ENCODE measurements around the gene GRIPAP1.

The GRIPAP1 gene

DNA sequence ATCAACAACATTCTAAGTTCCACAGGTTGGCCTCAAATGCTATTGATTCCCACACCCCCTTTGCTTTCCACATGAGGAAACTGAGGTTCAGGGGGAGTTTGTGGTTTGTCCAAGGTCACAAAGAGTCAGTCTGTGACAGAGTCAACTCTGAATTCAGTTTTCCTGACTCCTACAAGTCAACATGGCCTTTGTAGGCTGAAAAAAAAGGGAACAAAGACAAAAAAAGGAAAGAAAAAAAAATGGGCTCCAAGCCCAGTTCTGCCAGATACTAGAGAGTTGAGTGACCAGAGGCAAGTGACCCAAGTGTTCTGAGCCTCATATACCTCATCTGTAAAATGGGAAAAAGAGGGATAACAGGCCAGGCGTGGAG is 66.8 kb downstream of the GRIPAP1 start:
- TF ChIP-seq, protein P1, sequence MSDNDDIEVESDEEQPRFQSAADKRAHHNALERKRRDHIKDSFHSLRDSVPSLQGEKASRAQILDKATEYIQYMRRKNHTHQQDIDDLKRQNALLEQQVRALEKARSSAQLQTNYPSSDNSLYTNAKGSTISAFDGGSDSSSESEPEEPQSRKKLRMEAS (IDR thresholded peaks at IDR 0.05; ENCODE audit: low read depth, low read length) = no peak
- TF ChIP-seq, protein P2, sequence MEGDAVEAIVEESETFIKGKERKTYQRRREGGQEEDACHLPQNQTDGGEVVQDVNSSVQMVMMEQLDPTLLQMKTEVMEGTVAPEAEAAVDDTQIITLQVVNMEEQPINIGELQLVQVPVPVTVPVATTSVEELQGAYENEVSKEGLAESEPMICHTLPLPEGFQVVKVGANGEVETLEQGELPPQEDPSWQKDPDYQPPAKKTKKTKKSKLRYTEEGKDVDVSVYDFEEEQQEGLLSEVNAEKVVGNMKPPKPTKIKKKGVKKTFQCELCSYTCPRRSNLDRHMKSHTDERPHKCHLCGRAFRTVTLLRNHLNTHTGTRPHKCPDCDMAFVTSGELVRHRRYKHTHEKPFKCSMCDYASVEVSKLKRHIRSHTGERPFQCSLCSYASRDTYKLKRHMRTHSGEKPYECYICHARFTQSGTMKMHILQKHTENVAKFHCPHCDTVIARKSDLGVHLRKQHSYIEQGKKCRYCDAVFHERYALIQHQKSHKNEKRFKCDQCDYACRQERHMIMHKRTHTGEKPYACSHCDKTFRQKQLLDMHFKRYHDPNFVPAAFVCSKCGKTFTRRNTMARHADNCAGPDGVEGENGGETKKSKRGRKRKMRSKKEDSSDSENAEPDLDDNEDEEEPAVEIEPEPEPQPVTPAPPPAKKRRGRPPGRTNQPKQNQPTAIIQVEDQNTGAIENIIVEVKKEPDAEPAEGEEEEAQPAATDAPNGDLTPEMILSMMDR (IDR thresholded peaks at IDR 0.05; ENCODE audit: low read depth, low read length) = no peak
- no peak for DNase-seq (ENCODE audit: low read depth)
- H3K4me3 ChIP-seq (ENCODE audit: low read depth, low read length) = no peak overlapping the region

- no peak for DNase-seq (ENCODE audit: low read depth)
- H3K4me3 ChIP-seq (ENCODE audit: low read depth, low read length) = no peak overlapping the region
- no peak for TF ChIP-seq POLR2A (IDR thresholded peaks at IDR 0.05; ENCODE audit: extremely low read depth, insufficient read length)
- TF ChIP-seq MYC (IDR thresholded peaks at IDR 0.05; ENCODE audit: low read depth, low read length) = no peak
- TF ChIP-seq, protein P2 (IDR thresholded peaks at IDR 0.05; ENCODE audit: low read depth, low read length) = no peak
Measured at GRCh38 chrX:48934581-48935300, 67.3 kb downstream of the GRIPAP1 start.

DNA sequence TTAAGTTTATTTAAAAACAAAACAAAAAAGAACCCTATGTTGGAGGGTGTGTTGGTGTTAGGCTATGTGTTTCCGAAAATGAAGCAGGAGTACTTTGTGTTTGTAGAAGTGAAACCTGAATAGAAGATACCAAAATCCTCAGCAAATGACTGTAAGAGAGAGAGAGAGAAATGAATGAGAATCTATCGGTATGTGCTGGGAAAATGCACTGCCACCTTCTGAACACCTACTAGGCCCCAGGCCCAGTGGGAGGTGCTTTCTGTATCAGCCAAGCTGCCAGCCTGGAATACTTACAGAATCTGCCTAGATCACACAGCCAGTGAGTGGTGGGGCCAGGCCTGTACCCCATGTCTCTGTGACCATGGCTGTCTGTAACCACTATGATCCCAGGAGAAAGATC is 68.3 kb downstream of the GRIPAP1 start:
- H3K4me3 ChIP-seq (ENCODE audit: low read depth, low read length) = no peak overlapping the region
- TF ChIP-seq MYC (IDR thresholded peaks at IDR 0.05; ENCODE audit: low read depth, low read length) (no peak), POLR2A (IDR thresholded peaks at IDR 0.05; ENCODE audit: extremely low read depth, insufficient read length) (no peak)
- TF ChIP-seq, protein P2 (IDR thresholded peaks at IDR 0.05; ENCODE audit: low read depth, low read length) = no peak
- TF ChIP-seq, protein P1 (IDR thresholded peaks at IDR 0.05; ENCODE audit: low read depth, low read length) = no peak
- no peak for DNase-seq (ENCODE audit: low read depth)

DNA sequence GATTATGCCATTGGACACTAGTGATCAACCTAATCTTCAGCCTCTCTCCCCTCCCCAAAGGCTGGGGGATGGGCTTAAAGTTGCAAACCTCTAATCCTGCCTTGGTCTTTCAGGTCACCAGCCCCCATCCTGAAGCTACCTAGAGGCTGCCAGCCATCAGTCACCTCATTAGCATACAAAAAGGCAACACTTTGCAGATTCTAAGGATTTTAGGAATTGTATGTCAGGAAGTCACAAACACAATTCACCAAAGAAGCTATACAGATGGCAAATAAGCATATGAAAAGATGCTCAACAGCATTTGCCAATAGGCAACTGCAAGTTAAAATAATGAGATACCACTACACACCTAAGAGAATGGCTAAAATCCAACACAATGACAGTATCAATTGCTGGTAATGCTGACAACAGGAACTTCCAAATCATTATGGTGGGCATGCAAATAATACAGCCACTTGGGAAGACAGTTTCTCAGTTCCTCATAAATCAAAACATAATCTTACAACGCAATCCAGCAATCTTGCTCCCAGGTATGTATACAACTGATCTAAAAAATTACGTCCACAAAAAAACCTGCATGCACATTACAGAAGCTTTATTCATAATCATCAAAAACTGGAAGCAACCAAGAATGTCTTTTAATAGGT is 74.2 kb downstream of the GRIPAP1 start:
- TF ChIP-seq, protein P1 (IDR thresholded peaks at IDR 0.05; ENCODE audit: low read depth, low read length) = no peak
- TF ChIP-seq POLR2A (IDR thresholded peaks at IDR 0.05; ENCODE audit: extremely low read depth, insufficient read length) (no peak), MYC (IDR thresholded peaks at IDR 0.05; ENCODE audit: low read depth, low read length) (no peak)
- TF ChIP-seq, protein P2 (IDR thresholded peaks at IDR 0.05; ENCODE audit: low read depth, low read length) = no peak
- no peak for DNase-seq (ENCODE audit: low read depth)
- H3K4me3 ChIP-seq (ENCODE audit: low read depth, low read length) = no peak overlapping the region

GRCh38 chrX:48927123-48927522 is 74.9 kb downstream of the GRIPAP1 start:
- H3K4me3 ChIP-seq (ENCODE audit: low read depth, low read length) = no peak overlapping the region
- TF ChIP-seq, protein P1 (IDR thresholded peaks at IDR 0.05; ENCODE audit: low read depth, low read length) = no peak
- TF ChIP-seq, protein P2 (IDR thresholded peaks at IDR 0.05; ENCODE audit: low read depth, low read length) = no peak
- TF ChIP-seq POLR2A (IDR thresholded peaks at IDR 0.05; ENCODE audit: extremely low read depth, insufficient read length) = no peak
- no peak for TF ChIP-seq MYC (IDR thresholded peaks at IDR 0.05; ENCODE audit: low read depth, low read length)
- no peak for DNase-seq (ENCODE audit: low read depth)
